HL-60 (cell line): ENCODE results near the gene LUZP4.

ENCODE experiments used
- DNase-seq, 2 experiments: peaks; one replicate each; pipeline ENCODE4 v3.0.0-alpha.2; 2010 to 2020; ENCODE audit warnings: low read depth in 1 of 2, low spot score in 1 of 2
- H3K27ac ChIP-seq: fragments of 250-450 bp; sonication (Bioruptor Pico); replicated peaks from 2 replicates; pipeline ENCODE4 v1.5.1; 2020; ENCODE audit warnings: mild to moderate bottlenecking, moderate library complexity
- H3K27me3 ChIP-seq: fragments of 250-450 bp; sonication (Bioruptor Pico); 2 replicates; pipeline ENCODE4 v1.5.1; 2021; ENCODE audit warnings: mild to moderate bottlenecking, moderate library complexity; ENCODE audit not compliant: insufficient read depth, poor library complexity, severe bottlenecking
- H3K4me3 ChIP-seq: replicated peaks from 2 replicates; pipeline ENCODE4 v1.5.1; 2011; ENCODE audit warnings: mild to moderate bottlenecking, control low read depth, low read length; ENCODE audit not compliant: insufficient read depth
- GABPA ChIP-seq: IDR thresholded peaks from 2 replicates; pipeline ENCODE4 v1.6.1; 2012; ENCODE audit warnings: low read depth
- POLR2AphosphoS5 ChIP-seq: IDR thresholded peaks from 2 replicates; pipeline ENCODE4 v1.6.1; 2012; ENCODE audit warnings: low read depth
- REST ChIP-seq: IDR thresholded peaks from 2 replicates; pipeline ENCODE4 v1.6.1; 2012; ENCODE audit warnings: low read depth; ENCODE audit not compliant: insufficient replicate concordance
- SPI1 ChIP-seq: IDR thresholded peaks from 2 replicates; pipeline ENCODE4 v1.6.1; 2012; ENCODE audit warnings: low read depth, mild to moderate bottlenecking, borderline replicate concordance
- TF ChIP-seq, protein P1 (sequence below): IDR thresholded peaks from one replicate; pipeline ENCODE4 v1.5.1; 2011; ENCODE audit warnings: low read length, control low read depth, inconsistent platforms; ENCODE audit not compliant: insufficient read depth

LUZP4 gene

DNA sequence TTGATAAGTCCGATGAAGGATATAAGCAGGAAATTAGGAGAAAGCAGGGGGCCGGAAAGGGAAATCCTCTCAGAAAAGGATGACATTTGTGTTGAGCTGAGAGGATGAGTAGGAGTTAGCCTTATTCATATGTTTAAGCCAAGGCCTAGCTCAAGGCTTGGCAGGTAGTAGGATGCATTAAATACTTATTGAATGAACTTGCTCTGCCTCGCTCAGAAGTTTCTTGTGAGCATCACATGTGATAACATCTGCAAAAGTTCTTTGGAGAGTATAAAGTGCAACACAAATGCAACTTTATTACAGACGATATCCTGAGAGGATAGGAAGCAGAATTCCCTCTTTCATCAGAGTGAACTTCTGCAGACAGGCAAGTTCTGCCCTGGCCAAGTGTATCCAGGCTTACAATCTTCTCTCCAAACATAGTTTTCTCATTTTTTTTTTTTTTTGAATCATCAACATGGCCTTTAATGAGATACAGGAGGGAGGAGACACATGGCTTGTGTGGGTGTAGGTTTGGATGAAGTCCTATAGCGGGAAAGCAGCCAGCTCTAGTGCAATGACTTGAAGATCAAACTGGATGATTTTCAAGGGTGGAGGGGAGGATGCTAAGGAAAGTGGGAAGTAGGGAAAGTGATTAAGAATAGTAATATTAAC is 48.1 kb downstream of the LUZP4 start:
- DNase-seq: no peak
- no peak overlapping the region for H3K4me3 ChIP-seq
- no peak overlapping the region for H3K27ac ChIP-seq
- no peaks in the 10 kb centered on the region for H3K27me3 ChIP-seq
- TF ChIP-seq GABPA (no peak), POLR2AphosphoS5 (no peak), SPI1 (no peak), REST (no peak)
- TF ChIP-seq, protein P1, sequence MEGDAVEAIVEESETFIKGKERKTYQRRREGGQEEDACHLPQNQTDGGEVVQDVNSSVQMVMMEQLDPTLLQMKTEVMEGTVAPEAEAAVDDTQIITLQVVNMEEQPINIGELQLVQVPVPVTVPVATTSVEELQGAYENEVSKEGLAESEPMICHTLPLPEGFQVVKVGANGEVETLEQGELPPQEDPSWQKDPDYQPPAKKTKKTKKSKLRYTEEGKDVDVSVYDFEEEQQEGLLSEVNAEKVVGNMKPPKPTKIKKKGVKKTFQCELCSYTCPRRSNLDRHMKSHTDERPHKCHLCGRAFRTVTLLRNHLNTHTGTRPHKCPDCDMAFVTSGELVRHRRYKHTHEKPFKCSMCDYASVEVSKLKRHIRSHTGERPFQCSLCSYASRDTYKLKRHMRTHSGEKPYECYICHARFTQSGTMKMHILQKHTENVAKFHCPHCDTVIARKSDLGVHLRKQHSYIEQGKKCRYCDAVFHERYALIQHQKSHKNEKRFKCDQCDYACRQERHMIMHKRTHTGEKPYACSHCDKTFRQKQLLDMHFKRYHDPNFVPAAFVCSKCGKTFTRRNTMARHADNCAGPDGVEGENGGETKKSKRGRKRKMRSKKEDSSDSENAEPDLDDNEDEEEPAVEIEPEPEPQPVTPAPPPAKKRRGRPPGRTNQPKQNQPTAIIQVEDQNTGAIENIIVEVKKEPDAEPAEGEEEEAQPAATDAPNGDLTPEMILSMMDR: no peak

DNA sequence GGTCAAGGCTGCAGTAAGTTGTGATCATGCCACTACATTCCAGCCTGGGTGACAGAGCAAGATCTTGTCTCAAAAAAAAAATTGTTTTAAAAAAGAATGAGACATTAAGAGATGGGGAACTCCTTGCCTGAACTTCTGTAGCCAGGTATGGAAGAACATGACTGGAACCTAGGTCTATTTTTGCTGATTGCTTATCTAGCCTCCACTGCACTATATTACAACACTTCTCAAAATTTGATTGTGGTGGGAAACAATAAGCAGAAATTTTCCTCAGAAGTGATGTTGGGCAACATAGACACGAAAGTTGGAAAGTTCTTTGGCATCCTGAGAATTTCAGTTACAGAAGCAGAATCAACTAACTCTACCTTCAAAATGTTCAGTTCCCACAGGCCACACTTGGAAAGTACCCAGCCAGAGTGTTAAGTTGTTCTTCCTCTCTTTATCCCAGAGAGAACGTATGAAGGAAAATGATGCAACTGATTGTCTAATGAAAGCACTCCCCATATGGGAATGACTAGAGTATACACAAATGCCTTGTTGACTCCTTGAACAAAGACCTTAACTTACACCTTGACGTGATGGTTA is 50.0 kb downstream of the LUZP4 start:
- no peak overlapping the region for H3K27ac ChIP-seq

DNA sequence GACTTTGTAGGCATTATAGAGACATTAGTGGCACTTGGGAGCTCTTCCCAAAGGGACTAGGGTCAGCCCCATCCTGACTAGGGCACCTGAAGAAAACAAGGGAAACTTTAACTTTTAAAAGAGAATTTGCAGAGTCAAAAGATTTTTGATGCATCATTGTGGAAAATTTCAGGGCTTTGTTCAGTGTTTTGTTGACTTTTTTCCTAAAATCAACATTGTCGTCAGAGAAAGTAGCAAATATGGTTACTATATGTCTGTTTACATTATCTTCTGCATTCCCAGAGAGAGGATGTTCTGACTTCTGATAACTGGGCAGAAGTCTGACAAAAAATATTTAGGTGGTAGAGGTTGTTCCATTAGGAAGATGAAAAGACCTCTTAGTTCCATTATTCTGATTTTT is 51.9 kb downstream of the LUZP4 start:
- Histone ChIP-seq H3K27ac (no peak overlapping the region), H3K27me3 (no peaks in the 10 kb centered on the region), H3K4me3 (no peak overlapping the region)
- TF ChIP-seq REST (no peak), POLR2AphosphoS5 (no peak), GABPA (no peak), SPI1 (no peak)
- TF ChIP-seq, protein P1: no peak
- DNase-seq: no peak

More for the DNA sequence above, 50.0 kb downstream of the LUZP4 start:
- no peak overlapping the region for H3K4me3 ChIP-seq
- TF ChIP-seq GABPA (no peak), REST (no peak), POLR2AphosphoS5 (no peak), SPI1 (no peak)
- TF ChIP-seq, protein P1: no peak
- DNase-seq: no peak
- H3K27me3 ChIP-seq: no peaks in the 10 kb centered on the region
